ENCODE data around the gene OR7A5.
"Not testable (repeated sequence)": the region's sequence is repeated elsewhere in the genome, so short reads cannot be mapped to it uniquely, and the experiment has no call there.

Gene OR7A5

GRCh38 chr19:14783410-14783998 lies 51.5 kb downstream of the OR7A5 start:
- DNase-seq, result not testable (repeated sequence)

- no peak for DNase-seq
Observed at GRCh38 chr19:14782626-14783409, 52.2 kb downstream of the OR7A5 start.

- DNase-seq, result not testable (repeated sequence)
Observed at GRCh38 chr19:14781713-14782536, 53.1 kb downstream of the OR7A5 start.

GRCh38 chr19:14780622-14781225 lies 54.3 kb downstream of the OR7A5 start:
- not testable (repeated sequence) for DNase-seq

GRCh38 chr19:14779151-14779550 lies 55.8 kb downstream of the OR7A5 start:
- DNase-seq, result no peak

- not testable (repeated sequence) for DNase-seq
Observed at GRCh38 chr19:14778110-14778845, 56.7 kb downstream of the OR7A5 start, which contains the start of gene ADGRE2. Gene ADGRE2, minus strand, starts transcription at chr19:14778560. Its CDS starts 1,804 bp downstream, at chr19:14776756.

- DNase-seq, result not testable (repeated sequence)
Observed at GRCh38 chr19:14777645-14778044, 57.3 kb downstream of the OR7A5 start.

All from activated CD8-positive, alpha-beta memory T cell treated with anti-CD3 and anti-CD28 coated beads, Interleukin-2, amount 50 U/mL, for 4 hours (primary cell).